Esophagus muscularis mucosa (tissue), 3 donors: ENCODE results near the gene PLXNB1.

Source experiments
- POLR2A ChIP-seq: fragments of 450-650 bp; IDR thresholded peaks from one replicate; pipeline ENCODE4 v1.6.1; 2017; ENCODE audit warnings: antibody characterized with exemption, moderate library complexity, mild to moderate bottlenecking, low read depth
- POLR2AphosphoS5 ChIP-seq, 2 donors: sonication (generic); formaldehyde crosslinking; IDR thresholded peaks; one replicate each; pipeline ENCODE4 v1.6.1; 2017; ENCODE audit warnings: antibody characterized with exemption in 2 of 2
- TF ChIP-seq, protein P1 (sequence below), 3 experiments: fragments of 200-600 bp in 2 of 3; fragments of 450-650 bp in 1 of 3; sonication (generic) in 2 of 3; IDR thresholded peaks; one replicate each; pipeline ENCODE4 v1.5.1; 2017 to 2019; ENCODE audit warnings: antibody characterized with exemption in 3 of 3, mild to moderate bottlenecking in 2 of 3, moderate library complexity in 1 of 3

DNA sequence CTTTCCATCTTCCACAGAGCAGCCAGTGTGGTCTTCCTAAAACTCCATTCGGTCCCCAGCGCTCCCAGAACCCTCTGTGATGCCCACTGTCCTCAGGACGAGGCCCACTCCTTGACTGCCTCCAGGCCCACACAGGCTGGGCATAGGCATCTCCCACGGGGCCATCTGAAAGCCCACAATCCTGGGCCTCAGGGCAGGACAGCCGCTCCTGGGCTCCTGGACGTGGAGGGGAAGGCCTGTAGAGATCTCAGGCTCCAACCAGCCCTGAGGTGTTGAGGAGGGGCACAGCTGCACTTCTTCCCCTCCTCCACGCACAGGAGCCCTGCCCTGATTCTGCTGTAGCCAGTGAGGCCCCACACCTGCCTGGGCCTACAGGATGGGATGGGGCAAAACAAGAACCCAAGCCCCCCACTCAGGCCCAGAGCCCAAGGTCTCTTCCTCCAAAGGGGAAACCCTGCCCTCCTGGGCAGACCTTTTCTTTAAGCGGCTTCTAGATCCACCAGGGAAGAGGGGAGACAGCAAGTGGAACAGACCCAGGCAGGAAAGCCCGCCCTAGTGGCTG is 48.2 kb upstream of the PLXNB1 start:
- TF ChIP-seq, protein P1, sequence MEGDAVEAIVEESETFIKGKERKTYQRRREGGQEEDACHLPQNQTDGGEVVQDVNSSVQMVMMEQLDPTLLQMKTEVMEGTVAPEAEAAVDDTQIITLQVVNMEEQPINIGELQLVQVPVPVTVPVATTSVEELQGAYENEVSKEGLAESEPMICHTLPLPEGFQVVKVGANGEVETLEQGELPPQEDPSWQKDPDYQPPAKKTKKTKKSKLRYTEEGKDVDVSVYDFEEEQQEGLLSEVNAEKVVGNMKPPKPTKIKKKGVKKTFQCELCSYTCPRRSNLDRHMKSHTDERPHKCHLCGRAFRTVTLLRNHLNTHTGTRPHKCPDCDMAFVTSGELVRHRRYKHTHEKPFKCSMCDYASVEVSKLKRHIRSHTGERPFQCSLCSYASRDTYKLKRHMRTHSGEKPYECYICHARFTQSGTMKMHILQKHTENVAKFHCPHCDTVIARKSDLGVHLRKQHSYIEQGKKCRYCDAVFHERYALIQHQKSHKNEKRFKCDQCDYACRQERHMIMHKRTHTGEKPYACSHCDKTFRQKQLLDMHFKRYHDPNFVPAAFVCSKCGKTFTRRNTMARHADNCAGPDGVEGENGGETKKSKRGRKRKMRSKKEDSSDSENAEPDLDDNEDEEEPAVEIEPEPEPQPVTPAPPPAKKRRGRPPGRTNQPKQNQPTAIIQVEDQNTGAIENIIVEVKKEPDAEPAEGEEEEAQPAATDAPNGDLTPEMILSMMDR (IDR thresholded peaks at IDR 0.05): no peak
- TF ChIP-seq POLR2A (no peak), POLR2AphosphoS5 (IDR thresholded peaks at IDR 0.05) (no peak)
